ENCODE measurements around the gene TBC1D5. TPM values are rescaled to one million over a fixed set of nuclear protein-coding genes. Genes with fewer than 3 reads are reported as not detected.

Gene TBC1D5
- total RNA-seq, 2 donors from 2014 or later = 68.8 to 77.7 TPM

GRCh38 chr3:17367171-17367570, 375.3 kb downstream of the TBC1D5 start:
- no peak overlapping the region for H3K9ac ChIP-seq (ENCODE audit: extremely low read depth, low read length, poor library complexity, severe bottlenecking)
- H3K9me3 Mint-ChIP-seq = no peaks in the 10 kb centered on the region
- DNase-seq = no peak
- H3K27ac ChIP-seq (ENCODE audit: low read depth, low read length) = no peak overlapping the region
- no peaks in the 10 kb centered on the region for H3K4me1 ChIP-seq (ENCODE audit: control insufficient read depth, insufficient read depth, low read length)
- TF ChIP-seq, protein P1, sequence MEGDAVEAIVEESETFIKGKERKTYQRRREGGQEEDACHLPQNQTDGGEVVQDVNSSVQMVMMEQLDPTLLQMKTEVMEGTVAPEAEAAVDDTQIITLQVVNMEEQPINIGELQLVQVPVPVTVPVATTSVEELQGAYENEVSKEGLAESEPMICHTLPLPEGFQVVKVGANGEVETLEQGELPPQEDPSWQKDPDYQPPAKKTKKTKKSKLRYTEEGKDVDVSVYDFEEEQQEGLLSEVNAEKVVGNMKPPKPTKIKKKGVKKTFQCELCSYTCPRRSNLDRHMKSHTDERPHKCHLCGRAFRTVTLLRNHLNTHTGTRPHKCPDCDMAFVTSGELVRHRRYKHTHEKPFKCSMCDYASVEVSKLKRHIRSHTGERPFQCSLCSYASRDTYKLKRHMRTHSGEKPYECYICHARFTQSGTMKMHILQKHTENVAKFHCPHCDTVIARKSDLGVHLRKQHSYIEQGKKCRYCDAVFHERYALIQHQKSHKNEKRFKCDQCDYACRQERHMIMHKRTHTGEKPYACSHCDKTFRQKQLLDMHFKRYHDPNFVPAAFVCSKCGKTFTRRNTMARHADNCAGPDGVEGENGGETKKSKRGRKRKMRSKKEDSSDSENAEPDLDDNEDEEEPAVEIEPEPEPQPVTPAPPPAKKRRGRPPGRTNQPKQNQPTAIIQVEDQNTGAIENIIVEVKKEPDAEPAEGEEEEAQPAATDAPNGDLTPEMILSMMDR (conservative IDR thresholded peaks at IDR 0.05) = no peak
- no peak overlapping the region for H3K4me3 Mint-ChIP-seq
- H3K4me1 Mint-ChIP-seq = no peaks in the 10 kb centered on the region
- no peaks in the 10 kb centered on the region for H3K27me3 Mint-ChIP-seq (ENCODE audit: insufficient read depth)
- H3K27ac Mint-ChIP-seq = no peak overlapping the region
- WGBS, 2 experiments (ENCODE audit: insufficient coverage in 1 of 2, insufficient read length in 1 of 2) = 100% methylated on average over 1 of the region's 1 CpG
- no peaks in the 10 kb centered on the region for H3K9me3 ChIP-seq (ENCODE audit: control insufficient read depth, low read length)
- H3K36me3 ChIP-seq (ENCODE audit: control insufficient read depth, insufficient read depth, low read length) = peaks cover 6% of the 10 kb centered on the region
- H3K36me3 Mint-ChIP-seq (ENCODE audit: low read depth) = peaks cover 9% of the 10 kb centered on the region
- H3K4me3 ChIP-seq (ENCODE audit: low read length) = no peak overlapping the region
- H3K27me3 ChIP-seq (ENCODE audit: control insufficient read depth, insufficient read depth, low read length, poor library complexity, severe bottlenecking) = no peaks in the 10 kb centered on the region

- TF ChIP-seq, protein P1 (conservative IDR thresholded peaks at IDR 0.05) = no peak
- Mint-ChIP-seq H3K27ac (no peak overlapping the region), H3K9me3 (no peaks in the 10 kb centered on the region)
Measured at GRCh38 chr3:17360991-17361390, 381.4 kb downstream of the TBC1D5 start.

GRCh38 chr3:17359911-17360310, 382.5 kb downstream of the TBC1D5 start:
- no peak overlapping the region for H3K4me3 Mint-ChIP-seq
- H3K27me3 ChIP-seq (ENCODE audit: control insufficient read depth, insufficient read depth, low read length, poor library complexity, severe bottlenecking) = no peaks in the 10 kb centered on the region
- H3K27ac Mint-ChIP-seq = no peak overlapping the region
- no peaks in the 10 kb centered on the region for H3K27me3 Mint-ChIP-seq (ENCODE audit: insufficient read depth)
- H3K4me1 ChIP-seq (ENCODE audit: control insufficient read depth, insufficient read depth, low read length) = no peaks in the 10 kb centered on the region
- no peaks in the 10 kb centered on the region for H3K36me3 Mint-ChIP-seq (ENCODE audit: low read depth)
- TF ChIP-seq, protein P1 (conservative IDR thresholded peaks at IDR 0.05) = no peak
- no peaks in the 10 kb centered on the region for H3K36me3 ChIP-seq (ENCODE audit: control insufficient read depth, insufficient read depth, low read length)
- H3K9me3 ChIP-seq (ENCODE audit: control insufficient read depth, low read length) = no peaks in the 10 kb centered on the region
- peaks cover 8% of the 10 kb centered on the region for H3K4me1 Mint-ChIP-seq
- no peak overlapping the region for H3K4me3 ChIP-seq (ENCODE audit: low read length)
- no peak for DNase-seq
- H3K9me3 Mint-ChIP-seq = no peaks in the 10 kb centered on the region
- H3K27ac ChIP-seq (ENCODE audit: low read depth, low read length) = no peak overlapping the region
- no peak overlapping the region for H3K9ac ChIP-seq (ENCODE audit: extremely low read depth, low read length, poor library complexity, severe bottlenecking)
- 83% methylated on average over 1 of the region's 1 CpG; no CpG with 5 or more reads in 1 of the 2 experiments for WGBS, 2 experiments (ENCODE audit: insufficient coverage in 1 of 2, insufficient read length in 1 of 2)

More at GRCh38 chr3:17360991-17361390, 381.4 kb downstream of the TBC1D5 start:
- Mint-ChIP-seq H3K27me3 (ENCODE audit: insufficient read depth) (no peaks in the 10 kb centered on the region), H3K36me3 (ENCODE audit: low read depth) (no peaks in the 10 kb centered on the region), H3K4me3 (no peak overlapping the region), H3K4me1 (peaks cover 8% of the 10 kb centered on the region)
- Histone ChIP-seq H3K4me1 (ENCODE audit: control insufficient read depth, insufficient read depth, low read length) (no peaks in the 10 kb centered on the region), H3K4me3 (ENCODE audit: low read length) (no peak overlapping the region), H3K9ac (ENCODE audit: extremely low read depth, low read length, poor library complexity, severe bottlenecking) (no peak overlapping the region), H3K9me3 (ENCODE audit: control insufficient read depth, low read length) (no peaks in the 10 kb centered on the region), H3K27ac (ENCODE audit: low read depth, low read length) (no peak overlapping the region), H3K27me3 (ENCODE audit: control insufficient read depth, insufficient read depth, low read length, poor library complexity, severe bottlenecking) (no peaks in the 10 kb centered on the region), H3K36me3 (ENCODE audit: control insufficient read depth, insufficient read depth, low read length) (no peaks in the 10 kb centered on the region)
- no peak for DNase-seq
- WGBS, 2 experiments (ENCODE audit: insufficient coverage in 1 of 2, insufficient read length in 1 of 2) = 95 to 100% methylated on average over 3 of the region's 3 CpGs
